Stimulated activated CD8-positive, alpha-beta memory T cell treated with anti-CD3 and anti-CD28 coated beads, Interleukin-2, amount 100 ng/mL, for 1 hour (primary cell): ENCODE data around the gene GYS1.

Experiments used
- DNase-seq, 2 donors: peaks; one replicate each; pipeline ENCODE4 v3.0.0-alpha.2; 2020; ENCODE audit warnings: low read depth in 2 of 2

Gene GYS1

GRCh38 chr19:48963371-48964204 is 29.5 kb downstream of the GYS1 start:
- DNase-seq, result peak; percentile 35 to 42

GRCh38 chr19:48962849-48963165 is 30.3 kb downstream of the GYS1 start:
- DNase-seq, result no peak

GRCh38 chr19:48962029-48962848 is 30.9 kb downstream of the GYS1 start:
- no peak for DNase-seq

- no peak for DNase-seq
These were observed 31.5 kb downstream of the GYS1 start for GRCh38 chr19:48961673-48962028.

- DNase-seq, result no peak
These were observed 32.0 kb downstream of the GYS1 start for GRCh38 chr19:48961051-48961649.

GRCh38 chr19:48959341-48960239 is 33.5 kb downstream of the GYS1 start:
- no peak for DNase-seq

GRCh38 chr19:48958006-48958405 is 35.1 kb downstream of the GYS1 start:
- DNase-seq, result no peak

- no peak for DNase-seq
These were observed 37.7 kb downstream of the GYS1 start for GRCh38 chr19:48955308-48955958.

GRCh38 chr19:48954595-48955307 is 38.4 kb downstream of the GYS1 start, which contains the start of gene BAX:
Gene BAX, plus strand, starts transcription at chr19:48954875. Its CDS starts 54 bp downstream, at chr19:48954929.
- DNase-seq, result peak; percentile 66 to 76

GRCh38 chr19:48953990-48954594 is 39.0 kb downstream of the GYS1 start:
- DNase-seq, result no peak

- DNase-seq, result no peak
These were observed 40.0 kb downstream of the GYS1 start for GRCh38 chr19:48953141-48953540.

GRCh38 chr19:48950830-48951519 is 42.1 kb downstream of the GYS1 start:
- DNase-seq, result no peak

- DNase-seq, result no peak
These were observed 43.0 kb downstream of the GYS1 start for GRCh38 chr19:48950159-48950558.

- DNase-seq, result no peak
These were observed 45.9 kb downstream of the GYS1 start for GRCh38 chr19:48947258-48947542.

- DNase-seq, result no peak
These were observed 46.4 kb downstream of the GYS1 start for GRCh38 chr19:48946463-48947257.

GRCh38 chr19:48945817-48946216 is 47.3 kb downstream of the GYS1 start:
- DNase-seq, result no peak

- DNase-seq, result no peak
These were observed 47.7 kb downstream of the GYS1 start for GRCh38 chr19:48945415-48945814.

- no peak for DNase-seq
These were observed 50.0 kb downstream of the GYS1 start for GRCh38 chr19:48943081-48943480.

GRCh38 chr19:48940902-48941301 is 52.2 kb downstream of the GYS1 start:
- DNase-seq, result no peak
